WTC11 (cell line): ENCODE data around the gene ELOVL5. TPM values are rescaled to one million over a fixed set of nuclear protein-coding genes. Genes with fewer than 3 reads are reported as not detected.

Source experiments
- ATAC-seq: fragments of 200-7000 bp; cut with Tn5 transposase; 2 replicates; pipeline ENCODE4 v1.10.0; 2021; ENCODE audit warnings: mild to moderate bottlenecking, moderate library complexity
- CTCF ChIA-PET: fragments of 300-600 bp; sonication (Branson Sonifier 250); formaldehyde crosslinking; loops from one replicate; lab custom pipeline; 2021; ENCODE audit warnings: antibody characterized with exemption; lab: Charles Lee
- POLR2A ChIA-PET: fragments of 350-600 bp; sonication (Branson Sonifier 250); formaldehyde crosslinking; loops from one replicate; lab custom pipeline; 2021; ENCODE audit warnings: antibody characterized with exemption; lab: Charles Lee
- DNase-seq: peaks from one replicate; pipeline ENCODE4 v3.0.0; 2021; ENCODE audit warnings: low spot score
- H3K27ac Mint-ChIP-seq: 2 replicates; pipeline ENCODE4 v1.8.0; 2021; ENCODE audit warnings: mixed read lengths
- H3K27me3 Mint-ChIP-seq: 2 replicates; pipeline ENCODE4 v1.8.0; 2021; ENCODE audit warnings: low read depth, mild to moderate bottlenecking, moderate library complexity, mixed read lengths
- H3K36me3 Mint-ChIP-seq: 2 replicates; pipeline ENCODE4 v1.8.0; 2021; ENCODE audit warnings: mixed read lengths
- H3K4me1 Mint-ChIP-seq: 2 replicates; pipeline ENCODE4 v1.8.0; 2022; ENCODE audit warnings: mixed read lengths
- H3K4me3 Mint-ChIP-seq: 2 replicates; pipeline ENCODE4 v1.8.0; 2021; ENCODE audit warnings: mild to moderate bottlenecking, moderate library complexity, mixed read lengths
- H3K9me3 Mint-ChIP-seq: 2 replicates; pipeline ENCODE4 v1.8.0; 2021; ENCODE audit warnings: mixed read lengths
- ATF3 ChIP-seq: sonication (generic); formaldehyde crosslinking; conservative IDR thresholded peaks from 2 replicates; pipeline ENCODE4 v1.8.1; 2022; ENCODE audit warnings: mild to moderate bottlenecking, missing genetic modification reagents
- CREM ChIP-seq: sonication (generic); formaldehyde crosslinking; IDR thresholded peaks from 2 replicates; pipeline ENCODE4 v1.8.1; 2022; ENCODE audit warnings: mild to moderate bottlenecking, missing genetic modification reagents, moderate library complexity
- ERG ChIP-seq: fragments of 250-450 bp; sonication (Bioruptor Pico); IDR thresholded peaks from 2 replicates; pipeline ENCODE4 v1.8.0; 2021; ENCODE audit warnings: mild to moderate bottlenecking
- FOXJ3 ChIP-seq: sonication (generic); formaldehyde crosslinking; IDR thresholded peaks from 2 replicates; pipeline ENCODE4 v1.9.0; 2021; ENCODE audit warnings: missing genetic modification reagents, mild to moderate bottlenecking, borderline replicate concordance
- MLX ChIP-seq: sonication (generic); formaldehyde crosslinking; IDR thresholded peaks from 2 replicates; pipeline ENCODE4 v1.8.1; 2023; ENCODE audit warnings: mild to moderate bottlenecking, missing genetic modification reagents, moderate library complexity
- MYBL2 ChIP-seq: sonication (generic); formaldehyde crosslinking; IDR thresholded peaks from 2 replicates; pipeline ENCODE4 v1.8.1; 2023; ENCODE audit warnings: mild to moderate bottlenecking, moderate library complexity, missing genetic modification reagents
- PRDM15 ChIP-seq: sonication (generic); formaldehyde crosslinking; IDR thresholded peaks from 2 replicates; pipeline ENCODE4 v1.8.0; 2022; ENCODE audit warnings: missing genetic modification reagents
- PREB ChIP-seq: sonication (generic); formaldehyde crosslinking; IDR thresholded peaks from 2 replicates; pipeline ENCODE4 v1.8.1; 2022; ENCODE audit warnings: mild to moderate bottlenecking, missing genetic modification reagents, moderate library complexity, borderline replicate concordance
- PRRX2 ChIP-seq: fragments of 250-450 bp; sonication (Bioruptor Pico); IDR thresholded peaks from 2 replicates; pipeline ENCODE4 v1.8.0; 2021; ENCODE audit warnings: mild to moderate bottlenecking
- ZBTB21 ChIP-seq: sonication (generic); formaldehyde crosslinking; IDR thresholded peaks from 2 replicates; pipeline ENCODE4 v1.8.1; 2023; ENCODE audit warnings: mild to moderate bottlenecking, missing genetic modification reagents, borderline replicate concordance
- ZNF671 ChIP-seq: fragments of 250-450 bp; sonication (Bioruptor Pico); IDR thresholded peaks from 2 replicates; pipeline ENCODE4 v1.8.0; 2021; ENCODE audit warnings: mild to moderate bottlenecking
- total RNA-seq: library from RNA; stranded (reverse); gene quantifications from 3 replicates; pipeline ENCODE4 v1.2.3, GENCODE V29; 2021
- TF ChIP-seq, protein P1 (sequence below): sonication (generic); formaldehyde crosslinking; IDR thresholded peaks from 2 replicates; pipeline ENCODE4 v1.8.0; 2022; ENCODE audit warnings: mild to moderate bottlenecking, missing genetic modification reagents
- TF ChIP-seq, protein P2 (sequence below): sonication (generic); formaldehyde crosslinking; IDR thresholded peaks from 2 replicates; pipeline ENCODE4 v1.8.1; 2023; ENCODE audit warnings: mild to moderate bottlenecking, missing genetic modification reagents
- TF ChIP-seq, protein P3 (sequence below): sonication (generic); formaldehyde crosslinking; IDR thresholded peaks from 2 replicates; pipeline ENCODE4 v1.8.1; 2022; ENCODE audit warnings: low read depth, missing genetic modification reagents, borderline replicate concordance
- TF ChIP-seq, protein P4 (sequence below): sonication (generic); formaldehyde crosslinking; IDR thresholded peaks from 2 replicates; pipeline ENCODE4 v1.8.0; 2023; ENCODE audit warnings: mild to moderate bottlenecking, missing genetic modification reagents
- TF ChIP-seq, protein P5 (sequence below): sonication (generic); formaldehyde crosslinking; IDR thresholded peaks from 2 replicates; pipeline ENCODE4 v1.8.0; 2023; ENCODE audit warnings: missing genetic modification reagents

The ELOVL5 gene
- total RNA-seq, 1 experiment from 2014 or later = 122 TPM

GRCh38 chr6:53281518-53282215, 67.1 kb downstream of the ELOVL5 start:
- no peak for DNase-seq
- ChIA-PET CTCF (interaction anchor here (1.6 kb wide), 1 partner anchor 110 kb away, joined by 5 read pairs; no protein-coding TSS in a partner anchor), POLR2A (no interaction called here)
- Mint-ChIP-seq H3K4me1 (peaks cover 17% of the 10 kb centered on the region), H3K27me3 (no peaks in the 10 kb centered on the region), H3K4me3 (no peak overlapping the region), H3K9me3 (no peaks in the 10 kb centered on the region), H3K36me3 (peaks cover 19% of the 10 kb centered on the region), H3K27ac (peak overlapping the region; percentile 44; the same call in 1 of the 2 replicates)
- no peak for ATAC-seq
- TF ChIP-seq FOXJ3 (CRISPR knock-in tag) (no peak), CREM (CRISPR knock-in tag) (no peak), ZBTB21 (CRISPR knock-in tag) (no peak), PRDM15 (CRISPR knock-in tag) (no peak), MLX (CRISPR knock-in tag) (no peak), PREB (CRISPR knock-in tag) (no peak), ZNF671 (no peak), MYBL2 (no peak), ATF3 (CRISPR knock-in tag) (no peak), PRRX2 (CRISPR knock-in tag) (no peak), ERG (no peak)
- TF ChIP-seq, protein P1, sequence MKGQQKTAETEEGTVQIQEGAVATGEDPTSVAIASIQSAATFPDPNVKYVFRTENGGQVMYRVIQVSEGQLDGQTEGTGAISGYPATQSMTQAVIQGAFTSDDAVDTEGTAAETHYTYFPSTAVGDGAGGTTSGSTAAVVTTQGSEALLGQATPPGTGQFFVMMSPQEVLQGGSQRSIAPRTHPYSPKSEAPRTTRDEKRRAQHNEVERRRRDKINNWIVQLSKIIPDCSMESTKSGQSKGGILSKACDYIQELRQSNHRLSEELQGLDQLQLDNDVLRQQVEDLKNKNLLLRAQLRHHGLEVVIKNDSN (CRISPR knock-in tag) = no peak
- TF ChIP-seq, protein P2, sequence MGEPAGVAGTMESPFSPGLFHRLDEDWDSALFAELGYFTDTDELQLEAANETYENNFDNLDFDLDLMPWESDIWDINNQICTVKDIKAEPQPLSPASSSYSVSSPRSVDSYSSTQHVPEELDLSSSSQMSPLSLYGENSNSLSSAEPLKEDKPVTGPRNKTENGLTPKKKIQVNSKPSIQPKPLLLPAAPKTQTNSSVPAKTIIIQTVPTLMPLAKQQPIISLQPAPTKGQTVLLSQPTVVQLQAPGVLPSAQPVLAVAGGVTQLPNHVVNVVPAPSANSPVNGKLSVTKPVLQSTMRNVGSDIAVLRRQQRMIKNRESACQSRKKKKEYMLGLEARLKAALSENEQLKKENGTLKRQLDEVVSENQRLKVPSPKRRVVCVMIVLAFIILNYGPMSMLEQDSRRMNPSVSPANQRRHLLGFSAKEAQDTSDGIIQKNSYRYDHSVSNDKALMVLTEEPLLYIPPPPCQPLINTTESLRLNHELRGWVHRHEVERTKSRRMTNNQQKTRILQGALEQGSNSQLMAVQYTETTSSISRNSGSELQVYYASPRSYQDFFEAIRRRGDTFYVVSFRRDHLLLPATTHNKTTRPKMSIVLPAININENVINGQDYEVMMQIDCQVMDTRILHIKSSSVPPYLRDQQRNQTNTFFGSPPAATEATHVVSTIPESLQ = no peak
- TF ChIP-seq, protein P3, sequence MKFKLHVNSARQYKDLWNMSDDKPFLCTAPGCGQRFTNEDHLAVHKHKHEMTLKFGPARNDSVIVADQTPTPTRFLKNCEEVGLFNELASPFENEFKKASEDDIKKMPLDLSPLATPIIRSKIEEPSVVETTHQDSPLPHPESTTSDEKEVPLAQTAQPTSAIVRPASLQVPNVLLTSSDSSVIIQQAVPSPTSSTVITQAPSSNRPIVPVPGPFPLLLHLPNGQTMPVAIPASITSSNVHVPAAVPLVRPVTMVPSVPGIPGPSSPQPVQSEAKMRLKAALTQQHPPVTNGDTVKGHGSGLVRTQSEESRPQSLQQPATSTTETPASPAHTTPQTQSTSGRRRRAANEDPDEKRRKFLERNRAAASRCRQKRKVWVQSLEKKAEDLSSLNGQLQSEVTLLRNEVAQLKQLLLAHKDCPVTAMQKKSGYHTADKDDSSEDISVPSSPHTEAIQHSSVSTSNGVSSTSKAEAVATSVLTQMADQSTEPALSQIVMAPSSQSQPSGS = no peak
- TF ChIP-seq, protein P4, sequence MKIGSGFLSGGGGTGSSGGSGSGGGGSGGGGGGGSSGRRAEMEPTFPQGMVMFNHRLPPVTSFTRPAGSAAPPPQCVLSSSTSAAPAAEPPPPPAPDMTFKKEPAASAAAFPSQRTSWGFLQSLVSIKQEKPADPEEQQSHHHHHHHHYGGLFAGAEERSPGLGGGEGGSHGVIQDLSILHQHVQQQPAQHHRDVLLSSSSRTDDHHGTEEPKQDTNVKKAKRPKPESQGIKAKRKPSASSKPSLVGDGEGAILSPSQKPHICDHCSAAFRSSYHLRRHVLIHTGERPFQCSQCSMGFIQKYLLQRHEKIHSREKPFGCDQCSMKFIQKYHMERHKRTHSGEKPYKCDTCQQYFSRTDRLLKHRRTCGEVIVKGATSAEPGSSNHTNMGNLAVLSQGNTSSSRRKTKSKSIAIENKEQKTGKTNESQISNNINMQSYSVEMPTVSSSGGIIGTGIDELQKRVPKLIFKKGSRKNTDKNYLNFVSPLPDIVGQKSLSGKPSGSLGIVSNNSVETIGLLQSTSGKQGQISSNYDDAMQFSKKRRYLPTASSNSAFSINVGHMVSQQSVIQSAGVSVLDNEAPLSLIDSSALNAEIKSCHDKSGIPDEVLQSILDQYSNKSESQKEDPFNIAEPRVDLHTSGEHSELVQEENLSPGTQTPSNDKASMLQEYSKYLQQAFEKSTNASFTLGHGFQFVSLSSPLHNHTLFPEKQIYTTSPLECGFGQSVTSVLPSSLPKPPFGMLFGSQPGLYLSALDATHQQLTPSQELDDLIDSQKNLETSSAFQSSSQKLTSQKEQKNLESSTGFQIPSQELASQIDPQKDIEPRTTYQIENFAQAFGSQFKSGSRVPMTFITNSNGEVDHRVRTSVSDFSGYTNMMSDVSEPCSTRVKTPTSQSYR (CRISPR knock-in tag) = no peak
- TF ChIP-seq, protein P5, sequence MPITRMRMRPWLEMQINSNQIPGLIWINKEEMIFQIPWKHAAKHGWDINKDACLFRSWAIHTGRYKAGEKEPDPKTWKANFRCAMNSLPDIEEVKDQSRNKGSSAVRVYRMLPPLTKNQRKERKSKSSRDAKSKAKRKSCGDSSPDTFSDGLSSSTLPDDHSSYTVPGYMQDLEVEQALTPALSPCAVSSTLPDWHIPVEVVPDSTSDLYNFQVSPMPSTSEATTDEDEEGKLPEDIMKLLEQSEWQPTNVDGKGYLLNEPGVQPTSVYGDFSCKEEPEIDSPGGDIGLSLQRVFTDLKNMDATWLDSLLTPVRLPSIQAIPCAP (CRISPR knock-in tag) = no peak
- TF ChIP-seq, all 79 proteins: peak for 0
